GM23338 (cell line): ENCODE results near the gene ATG9A. TPM values are rescaled to one million over a fixed set of nuclear protein-coding genes. Genes with fewer than 3 reads are reported as not detected.
A peak's percentile ranks its signal among the peaks of the same experiment; 100 is the strongest.

Experiments
- ATAC-seq: fragments of 200-7000 bp; cut with Tn5 transposase; 3 replicates; pipeline ENCODE4 v1.9.1; 2020
- DNase-seq: peaks from one replicate; pipeline ENCODE4 v3.0.0-alpha.2; 2015; ENCODE audit warnings: low spot score
- H2AFZ ChIP-seq: fragments of 200-600 bp; sonication (generic); 2 replicates; pipeline ENCODE4 v1.8.0; 2016; ENCODE audit warnings: antibody characterized with exemption, mild to moderate bottlenecking, moderate library complexity
- H3F3A ChIP-seq: fragments of 200-600 bp; sonication (generic); replicated peaks from 2 replicates; pipeline ENCODE4 v1.8.0; 2017; ENCODE audit warnings: antibody characterized with exemption, mixed run types, low read depth
- H3K27ac ChIP-seq: fragments of 200-600 bp; sonication (generic); 2 replicates; pipeline ENCODE4 v1.6.1; 2016; ENCODE audit warnings: low read depth
- H3K27me3 ChIP-seq: fragments of 200-600 bp; sonication (generic); 2 replicates; pipeline ENCODE4 v1.8.0; 2016; ENCODE audit warnings: mild to moderate bottlenecking, mixed run types, moderate library complexity; ENCODE audit not compliant: insufficient read depth
- H3K36me3 ChIP-seq: fragments of 200-600 bp; sonication (generic); 2 replicates; pipeline ENCODE4 v1.8.0; 2016; ENCODE audit warnings: mild to moderate bottlenecking; ENCODE audit not compliant: insufficient read depth
- H3K4me1 ChIP-seq: fragments of 200-600 bp; sonication (generic); 2 replicates; pipeline ENCODE4 v1.8.0; 2016; ENCODE audit warnings: mild to moderate bottlenecking, moderate library complexity; ENCODE audit not compliant: insufficient read depth
- H3K4me2 ChIP-seq: fragments of 200-600 bp; sonication (generic); 2 replicates; pipeline ENCODE4 v1.7.1; 2017; ENCODE audit warnings: mixed run types
- H3K4me3 ChIP-seq: fragments of 200-600 bp; sonication (generic); 2 replicates; pipeline ENCODE4 v1.6.1; 2016; ENCODE audit warnings: mixed run types
- H3K79me2 ChIP-seq: fragments of 200-600 bp; sonication (generic); replicated peaks from 2 replicates; pipeline ENCODE4 v1.8.0; 2017; ENCODE audit warnings: mild to moderate bottlenecking; ENCODE audit not compliant: insufficient read depth
- H3K9me2 ChIP-seq: fragments of 200-600 bp; sonication (generic); 2 replicates; pipeline ENCODE4 v1.8.0; 2017; ENCODE audit not compliant: insufficient read depth
- H4K20me1 ChIP-seq: fragments of 200-600 bp; sonication (generic); replicated peaks from 2 replicates; pipeline ENCODE4 v1.8.0; 2017; ENCODE audit warnings: mild to moderate bottlenecking; ENCODE audit not compliant: insufficient read depth
- H3K27ac Mint-ChIP-seq: 2 replicates; pipeline ENCODE4 v1.8.0; 2020; ENCODE audit warnings: inconsistent platforms, mild to moderate bottlenecking, moderate library complexity, mixed read lengths
- H3K27me3 Mint-ChIP-seq: 3 replicates; pipeline ENCODE4 v1.8.0; 2022; ENCODE audit warnings: low read depth, mild to moderate bottlenecking, moderate library complexity, mixed read lengths, inconsistent platforms; ENCODE audit not compliant: insufficient read depth, poor library complexity
- H3K36me3 Mint-ChIP-seq: 3 replicates; pipeline ENCODE4 v1.8.0; 2021; ENCODE audit warnings: low read depth, mild to moderate bottlenecking, inconsistent platforms, moderate library complexity, mixed read lengths
- H3K4me1 Mint-ChIP-seq: 3 replicates; pipeline ENCODE4 v1.8.0; 2020; ENCODE audit warnings: mild to moderate bottlenecking, inconsistent platforms, mixed read lengths
- H3K4me3 Mint-ChIP-seq: 3 replicates; pipeline ENCODE4 v1.8.0; 2021; ENCODE audit warnings: moderate library complexity, mild to moderate bottlenecking, inconsistent platforms, mixed read lengths
- H3K9me3 Mint-ChIP-seq: 3 replicates; pipeline ENCODE4 v1.8.0; 2020; ENCODE audit warnings: moderate library complexity, mild to moderate bottlenecking, inconsistent platforms, mixed read lengths
- CREB1 ChIP-seq: fragments of 250-450 bp; sonication (Bioruptor Pico); IDR thresholded peaks from 2 replicates; pipeline ENCODE4 v1.5.0; 2020; ENCODE audit warnings: low read depth, mild to moderate bottlenecking, moderate library complexity
- EZH2 ChIP-seq: fragments of 200-600 bp; sonication (generic); IDR thresholded peaks from one replicate; pipeline ENCODE4 v1.8.0; 2017; ENCODE audit warnings: antibody characterized with exemption, mild to moderate bottlenecking, low read depth; ENCODE audit not compliant: unreplicated experiment
- EZH2phosphoT487 ChIP-seq: fragments of 200-600 bp; sonication (generic); IDR thresholded peaks from one replicate; pipeline ENCODE4 v1.8.1; 2018; ENCODE audit warnings: antibody characterized with exemption; ENCODE audit not compliant: unreplicated experiment
- JUNB ChIP-seq: IDR thresholded peaks from one replicate; pipeline ENCODE4 v1.6.1; 2016; ENCODE audit warnings: antibody characterized with exemption; ENCODE audit not compliant: unreplicated experiment
- ZNF331 ChIP-seq: fragments of 250-450 bp; sonication (Bioruptor Pico); IDR thresholded peaks from 2 replicates; pipeline ENCODE4 v1.5.0; 2020; ENCODE audit warnings: low read depth, mild to moderate bottlenecking, moderate library complexity
- ZNF462 ChIP-seq: fragments of 250-450 bp; sonication (Bioruptor Pico); IDR thresholded peaks from 2 replicates; pipeline ENCODE4 v1.5.0; 2020; ENCODE audit warnings: mild to moderate bottlenecking, moderate library complexity
- polyA plus RNA-seq: library from polyadenylated mRNA; unstranded; fragments of >200 nt; fragmentation: Nextera tagmentation; extraction: Ambion mirVana; gene quantifications from 2 replicates; pipeline ENCODE4 v1.2.1, GENCODE V29; 2016
- total RNA-seq: library from RNA; depleted of rRNA; stranded (reverse); fragments of >200 nt; shearing (Covaris generic); gene quantifications from 2 replicates; pipeline ENCODE4 v1.2.3, GENCODE V29; 2014
- TF ChIP-seq, protein P1 (sequence below): IDR thresholded peaks from one replicate; pipeline ENCODE4 v1.6.1; 2018; ENCODE audit warnings: antibody characterized with exemption; ENCODE audit not compliant: unreplicated experiment

ATG9A gene
- total and polyA plus RNA-seq, 2 experiments from 2014 or later, result 20.7 to 54.2 TPM

DNA sequence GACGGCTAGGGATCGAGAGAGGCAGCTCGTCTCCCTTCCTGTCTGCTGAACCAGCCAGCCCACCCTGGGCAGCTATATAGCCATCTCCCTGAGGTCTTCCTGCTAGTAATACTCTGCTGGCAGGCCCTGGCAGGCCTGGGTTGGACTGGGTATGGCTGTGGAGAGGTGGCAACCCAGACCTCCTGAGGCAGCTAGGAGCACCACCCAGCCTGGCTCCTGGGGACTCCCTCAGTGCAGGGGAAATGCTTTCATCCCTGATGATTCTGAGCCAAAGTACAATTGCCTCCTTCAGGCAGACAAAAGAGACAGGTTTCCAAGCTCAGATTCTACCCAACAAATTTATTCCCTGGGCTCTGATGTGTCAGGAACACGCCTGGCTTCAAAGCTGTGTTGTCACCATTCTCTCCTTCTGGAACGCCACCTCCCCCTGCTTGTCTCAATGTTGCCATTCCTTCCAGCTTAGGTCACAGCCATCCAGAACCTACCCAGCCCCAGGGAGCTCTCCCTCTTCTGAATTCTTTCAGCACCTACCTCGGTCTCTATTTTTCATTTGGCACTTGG, 45.0 kb upstream of the ATG9A start (continued):
- TF ChIP-seq EZH2, result no peak
- TF ChIP-seq ZNF462 (CRISPR knock-in tag), result no peak
- no peak for TF ChIP-seq EZH2phosphoT487
- no peak for TF ChIP-seq CREB1 (CRISPR knock-in tag)
- TF ChIP-seq JUNB, result no peak

- no peak overlapping the region for H3K27ac ChIP-seq
- H4K20me1 ChIP-seq, result no peaks in the 10 kb centered on the region
- DNase-seq (no peak), ATAC-seq (no peak)
- no peaks in the 10 kb centered on the region for H3K9me3 Mint-ChIP-seq
- no peak overlapping the region for H3K4me3 Mint-ChIP-seq
- no peaks in the 10 kb centered on the region for H3F3A ChIP-seq
- H3K27me3 Mint-ChIP-seq, result peaks cover 31% of the 10 kb centered on the region
- H3K4me1 ChIP-seq, result peaks cover 28% of the 10 kb centered on the region
- no peaks in the 10 kb centered on the region for H3K27me3 ChIP-seq
- TF ChIP-seq, protein P1, sequence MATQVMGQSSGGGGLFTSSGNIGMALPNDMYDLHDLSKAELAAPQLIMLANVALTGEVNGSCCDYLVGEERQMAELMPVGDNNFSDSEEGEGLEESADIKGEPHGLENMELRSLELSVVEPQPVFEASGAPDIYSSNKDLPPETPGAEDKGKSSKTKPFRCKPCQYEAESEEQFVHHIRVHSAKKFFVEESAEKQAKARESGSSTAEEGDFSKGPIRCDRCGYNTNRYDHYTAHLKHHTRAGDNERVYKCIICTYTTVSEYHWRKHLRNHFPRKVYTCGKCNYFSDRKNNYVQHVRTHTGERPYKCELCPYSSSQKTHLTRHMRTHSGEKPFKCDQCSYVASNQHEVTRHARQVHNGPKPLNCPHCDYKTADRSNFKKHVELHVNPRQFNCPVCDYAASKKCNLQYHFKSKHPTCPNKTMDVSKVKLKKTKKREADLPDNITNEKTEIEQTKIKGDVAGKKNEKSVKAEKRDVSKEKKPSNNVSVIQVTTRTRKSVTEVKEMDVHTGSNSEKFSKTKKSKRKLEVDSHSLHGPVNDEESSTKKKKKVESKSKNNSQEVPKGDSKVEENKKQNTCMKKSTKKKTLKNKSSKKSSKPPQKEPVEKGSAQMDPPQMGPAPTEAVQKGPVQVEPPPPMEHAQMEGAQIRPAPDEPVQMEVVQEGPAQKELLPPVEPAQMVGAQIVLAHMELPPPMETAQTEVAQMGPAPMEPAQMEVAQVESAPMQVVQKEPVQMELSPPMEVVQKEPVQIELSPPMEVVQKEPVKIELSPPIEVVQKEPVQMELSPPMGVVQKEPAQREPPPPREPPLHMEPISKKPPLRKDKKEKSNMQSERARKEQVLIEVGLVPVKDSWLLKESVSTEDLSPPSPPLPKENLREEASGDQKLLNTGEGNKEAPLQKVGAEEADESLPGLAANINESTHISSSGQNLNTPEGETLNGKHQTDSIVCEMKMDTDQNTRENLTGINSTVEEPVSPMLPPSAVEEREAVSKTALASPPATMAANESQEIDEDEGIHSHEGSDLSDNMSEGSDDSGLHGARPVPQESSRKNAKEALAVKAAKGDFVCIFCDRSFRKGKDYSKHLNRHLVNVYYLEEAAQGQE, result no peak
- TF ChIP-seq ZNF331, result no peak
- H3K27ac Mint-ChIP-seq, result no peak overlapping the region
- peaks cover 34% of the 10 kb centered on the region for H3K4me1 Mint-ChIP-seq
- peak overlapping the region; percentile 69; the same call in 1 of the 2 replicates for H2AFZ ChIP-seq
- H3K79me2 ChIP-seq, result no peaks in the 10 kb centered on the region
- no peaks in the 10 kb centered on the region for H3K36me3 ChIP-seq
- H3K36me3 Mint-ChIP-seq, result no peaks in the 10 kb centered on the region
- H3K9me2 ChIP-seq, result no peaks in the 10 kb centered on the region
- H3K4me3 ChIP-seq, result no peak overlapping the region; the same call in 1 of the 2 replicates
- H3K4me2 ChIP-seq, result no peak overlapping the region; the same call in 1 of the 2 replicates
These were observed 44.5 kb upstream of the ATG9A start for GRCh38 chr2:219273937-219274336.
